Nephron (organoid): ENCODE data around the gene NFASC.

Experiments
- H3K27ac Mint-ChIP-seq, 3 experiments: 2 replicates each; pipeline ENCODE4 v1.8.0; 2020; ENCODE audit warnings: mixed read lengths in 3 of 3, mild to moderate bottlenecking in 2 of 3, moderate library complexity in 1 of 3
- H3K27me3 Mint-ChIP-seq: 2 replicates; pipeline ENCODE4 v1.8.0; 2021; ENCODE audit warnings: low read depth, mild to moderate bottlenecking, moderate library complexity, mixed read lengths
- H3K36me3 Mint-ChIP-seq: 2 replicates; pipeline ENCODE4 v1.8.0; 2020; ENCODE audit warnings: low read depth, mixed read lengths
- H3K4me1 Mint-ChIP-seq: 2 replicates; pipeline ENCODE4 v1.8.0; 2020; ENCODE audit warnings: mixed read lengths
- H3K4me3 Mint-ChIP-seq, 3 experiments: 2 replicates each; pipeline ENCODE4 v1.8.0; 2020; ENCODE audit warnings: mild to moderate bottlenecking in 3 of 3, mixed read lengths in 3 of 3, moderate library complexity in 2 of 3
- H3K9me3 Mint-ChIP-seq: 2 replicates; pipeline ENCODE4 v1.8.0; 2020; ENCODE audit warnings: mixed read lengths
- TF ChIP-seq, protein P1 (sequence below), 3 experiments: fragments of 200-600 bp; sonication (generic); IDR thresholded peaks; one replicate each; pipeline ENCODE4 v1.5.0; 2021; ENCODE audit warnings: antibody characterized with exemption in 3 of 3; ENCODE audit not compliant: unreplicated experiment in 3 of 3

The NFASC gene

DNA sequence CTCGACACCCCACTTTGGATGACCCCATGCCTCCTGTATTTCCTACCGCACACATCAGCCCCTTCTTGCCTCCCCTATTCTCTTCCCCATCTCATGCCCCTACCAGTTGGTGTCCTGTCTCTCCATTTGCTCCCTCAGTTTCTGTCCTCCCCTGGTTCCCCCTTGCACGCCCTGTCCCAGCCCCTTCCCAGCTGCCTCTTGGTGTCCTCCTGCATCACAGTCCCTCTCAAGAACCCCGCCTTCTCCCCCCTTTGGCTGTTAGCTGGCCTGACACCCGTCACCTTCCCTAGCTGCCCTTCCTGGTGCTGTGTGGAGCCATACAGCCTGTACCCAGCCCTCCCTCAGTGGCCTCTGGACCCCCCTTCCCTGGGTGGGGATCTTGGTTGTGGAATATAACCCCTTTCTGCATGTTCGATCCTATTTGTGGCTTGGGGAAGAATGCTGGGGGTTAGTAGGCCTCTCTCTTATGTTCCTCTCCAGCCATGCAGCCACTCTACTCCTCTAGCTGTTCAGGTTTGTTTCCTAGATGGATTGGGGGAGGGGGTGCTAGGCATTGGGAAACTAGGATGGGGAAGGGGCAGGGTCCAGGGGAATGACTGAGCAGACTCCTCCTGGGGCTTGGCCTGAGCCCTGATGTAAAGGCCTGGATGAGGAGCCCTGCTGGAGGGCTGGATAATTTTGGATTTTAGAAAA, 41.4 kb upstream of the NFASC start:
- no peak overlapping the region for H3K27ac Mint-ChIP-seq
- H3K9me3 Mint-ChIP-seq: no peaks in the 10 kb centered on the region
- TF ChIP-seq, protein P1, sequence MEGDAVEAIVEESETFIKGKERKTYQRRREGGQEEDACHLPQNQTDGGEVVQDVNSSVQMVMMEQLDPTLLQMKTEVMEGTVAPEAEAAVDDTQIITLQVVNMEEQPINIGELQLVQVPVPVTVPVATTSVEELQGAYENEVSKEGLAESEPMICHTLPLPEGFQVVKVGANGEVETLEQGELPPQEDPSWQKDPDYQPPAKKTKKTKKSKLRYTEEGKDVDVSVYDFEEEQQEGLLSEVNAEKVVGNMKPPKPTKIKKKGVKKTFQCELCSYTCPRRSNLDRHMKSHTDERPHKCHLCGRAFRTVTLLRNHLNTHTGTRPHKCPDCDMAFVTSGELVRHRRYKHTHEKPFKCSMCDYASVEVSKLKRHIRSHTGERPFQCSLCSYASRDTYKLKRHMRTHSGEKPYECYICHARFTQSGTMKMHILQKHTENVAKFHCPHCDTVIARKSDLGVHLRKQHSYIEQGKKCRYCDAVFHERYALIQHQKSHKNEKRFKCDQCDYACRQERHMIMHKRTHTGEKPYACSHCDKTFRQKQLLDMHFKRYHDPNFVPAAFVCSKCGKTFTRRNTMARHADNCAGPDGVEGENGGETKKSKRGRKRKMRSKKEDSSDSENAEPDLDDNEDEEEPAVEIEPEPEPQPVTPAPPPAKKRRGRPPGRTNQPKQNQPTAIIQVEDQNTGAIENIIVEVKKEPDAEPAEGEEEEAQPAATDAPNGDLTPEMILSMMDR (IDR thresholded peaks at IDR 0.05; ENCODE audit: unreplicated experiment in 3 of 3): no peak
- no peaks in the 10 kb centered on the region for H3K36me3 Mint-ChIP-seq
- H3K27me3 Mint-ChIP-seq: peaks cover 83% of the 10 kb centered on the region
- no peaks in the 10 kb centered on the region for H3K4me1 Mint-ChIP-seq
- peak overlapping the region; percentile 74 to 76 (median 75) for H3K4me3 Mint-ChIP-seq

DNA sequence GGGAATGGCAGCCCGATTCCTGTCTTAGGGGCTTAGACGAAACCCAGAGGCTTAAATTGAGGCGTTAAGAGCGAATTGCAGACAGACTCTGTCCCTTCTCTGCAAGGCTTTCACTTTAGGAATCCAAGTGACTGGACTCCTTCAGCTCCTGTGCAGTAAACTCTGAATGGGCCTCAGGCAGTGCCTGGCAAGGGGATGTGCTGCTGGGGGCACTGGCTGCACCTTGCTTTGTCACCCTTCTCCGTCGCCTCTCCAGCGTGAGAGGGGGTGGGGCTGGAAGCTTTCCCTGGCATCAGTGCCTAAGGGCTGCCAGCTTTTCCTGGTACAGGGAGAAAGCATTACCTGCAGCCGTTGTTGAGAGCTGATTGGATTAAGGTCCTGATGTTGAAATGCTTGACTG, 39.9 kb upstream of the NFASC start:
- TF ChIP-seq, protein P1 (IDR thresholded peaks at IDR 0.05; ENCODE audit: unreplicated experiment in 3 of 3): no peak
- no peaks in the 10 kb centered on the region for H3K4me1 Mint-ChIP-seq
- H3K9me3 Mint-ChIP-seq: no peaks in the 10 kb centered on the region

DNA sequence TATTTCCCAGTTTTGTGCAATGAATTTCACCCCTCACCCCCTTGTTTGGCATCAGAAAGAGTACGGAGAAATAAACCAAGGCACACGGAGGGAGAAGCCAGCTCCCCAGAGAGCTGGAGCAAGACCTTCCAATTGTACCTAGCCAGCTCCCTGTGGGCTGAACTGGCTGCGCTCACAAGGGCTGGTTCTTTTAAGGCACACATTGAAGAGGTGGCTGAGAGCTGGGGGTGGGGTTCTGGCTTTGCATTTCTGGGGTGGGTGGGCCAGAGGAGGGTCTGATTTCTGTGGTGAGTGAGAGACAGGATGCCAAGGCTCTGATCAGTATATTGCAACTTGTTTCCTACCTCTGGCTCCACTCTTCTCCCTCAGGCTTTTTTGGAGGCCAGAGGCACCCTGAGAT, 39.5 kb upstream of the NFASC start:
- Mint-ChIP-seq H3K27ac (no peak overlapping the region), H3K27me3 (peaks cover 85% of the 10 kb centered on the region), H3K4me3 (no peak overlapping the region), H3K4me1 (no peaks in the 10 kb centered on the region), H3K9me3 (no peaks in the 10 kb centered on the region), H3K36me3 (no peaks in the 10 kb centered on the region)
- TF ChIP-seq, protein P1 (IDR thresholded peaks at IDR 0.05; ENCODE audit: unreplicated experiment in 3 of 3): no peak

More for the DNA sequence above, 39.9 kb upstream of the NFASC start:
- Mint-ChIP-seq H3K36me3 (no peaks in the 10 kb centered on the region), H3K27me3 (peaks cover 88% of the 10 kb centered on the region), H3K4me3 (no peak overlapping the region), H3K27ac (no peak overlapping the region)

DNA sequence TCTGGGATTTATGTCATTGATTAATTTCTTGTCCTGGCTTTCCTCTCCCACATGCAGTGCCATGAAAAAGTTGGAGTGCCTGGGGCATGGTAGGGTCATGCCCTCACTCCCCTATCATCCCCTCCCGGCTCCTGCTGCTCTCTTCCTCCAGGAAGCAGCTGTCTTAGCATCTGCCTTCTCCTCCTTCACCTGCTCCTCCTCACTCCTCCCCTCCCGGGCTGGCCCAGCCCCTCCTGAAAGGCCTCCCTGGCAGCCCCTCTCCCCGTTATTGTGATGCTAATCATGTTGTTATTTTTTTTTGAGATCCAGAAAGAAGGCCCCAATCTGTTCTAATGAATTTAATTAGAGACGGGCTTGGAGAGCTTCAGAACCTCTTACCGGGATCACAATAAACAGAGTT, 36.3 kb upstream of the NFASC start:
- Mint-ChIP-seq H3K36me3 (no peaks in the 10 kb centered on the region), H3K27me3 (peaks cover 56% of the 10 kb centered on the region), H3K9me3 (no peaks in the 10 kb centered on the region), H3K4me3 (no peak overlapping the region), H3K4me1 (no peaks in the 10 kb centered on the region), H3K27ac (no peak overlapping the region)
- TF ChIP-seq, protein P1 (IDR thresholded peaks at IDR 0.05; ENCODE audit: unreplicated experiment in 3 of 3): no peak

DNA sequence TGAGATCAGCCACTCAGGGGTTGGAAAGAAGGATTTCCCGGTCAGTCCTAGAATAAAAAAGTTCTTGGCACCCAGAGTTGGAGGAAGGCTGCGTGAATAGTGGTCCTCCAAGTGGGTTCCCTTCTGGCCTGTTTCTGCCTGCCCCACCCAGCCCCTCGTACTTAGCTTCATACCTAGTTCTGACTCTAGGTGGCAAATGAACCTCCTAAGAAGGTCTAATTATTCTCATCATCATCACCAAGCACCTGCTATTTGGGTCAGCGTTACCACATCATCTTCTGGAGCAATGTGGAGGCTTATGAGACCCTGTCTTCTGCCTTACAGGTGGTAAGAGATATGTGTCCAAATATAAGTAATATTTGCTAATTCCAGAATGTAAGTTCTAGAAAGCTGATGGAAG, 35.9 kb upstream of the NFASC start:
- H3K9me3 Mint-ChIP-seq: no peaks in the 10 kb centered on the region
- no peaks in the 10 kb centered on the region for H3K36me3 Mint-ChIP-seq
- H3K4me3 Mint-ChIP-seq: no peak overlapping the region
- no peaks in the 10 kb centered on the region for H3K4me1 Mint-ChIP-seq
- TF ChIP-seq, protein P1 (IDR thresholded peaks at IDR 0.05; ENCODE audit: unreplicated experiment in 3 of 3): no peak
- no peak overlapping the region for H3K27ac Mint-ChIP-seq
- peaks cover 53% of the 10 kb centered on the region for H3K27me3 Mint-ChIP-seq

DNA sequence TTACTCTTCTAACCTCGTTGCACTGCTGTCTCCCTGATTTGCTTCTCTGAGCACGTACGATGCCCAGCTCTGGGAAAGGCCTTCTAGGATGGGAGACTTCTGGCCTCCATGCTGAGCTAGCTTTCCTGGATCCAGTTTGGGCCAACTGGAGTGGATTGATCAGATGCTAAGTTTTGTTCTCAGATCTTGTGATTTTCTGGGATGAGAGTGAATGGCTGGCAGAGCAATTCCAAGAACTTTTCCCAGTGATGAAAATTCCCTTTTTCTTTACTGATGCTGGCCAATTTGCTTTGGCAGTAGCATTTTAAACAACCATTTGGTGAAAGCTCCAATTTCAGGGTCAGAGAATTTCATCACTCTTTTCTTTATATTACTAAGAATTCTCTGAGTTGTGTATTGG, 34.9 kb upstream of the NFASC start:
- Mint-ChIP-seq H3K4me1 (no peaks in the 10 kb centered on the region), H3K27ac (no peak overlapping the region), H3K27me3 (peaks cover 46% of the 10 kb centered on the region), H3K4me3 (no peak overlapping the region), H3K9me3 (no peaks in the 10 kb centered on the region), H3K36me3 (no peaks in the 10 kb centered on the region)
- TF ChIP-seq, protein P1 (IDR thresholded peaks at IDR 0.05; ENCODE audit: unreplicated experiment in 3 of 3): no peak
